C1 segment of cervical spinal cord (tissue), 14 donors: Measurements from ENCODE around the gene ARHGEF19.
"Not testable (repeated sequence)": the region's sequence is repeated elsewhere in the genome, so short reads cannot be mapped to it uniquely, and the experiment has no call there.

ENCODE experiments used
- DNase-seq, 14 donors: peaks; one replicate each; lab custom pipeline; 2025; lab: John Stamatoyannopoulos, UW

The ARHGEF19 gene

GRCh38 chr1:16183179-16183578, 29.3 kb downstream of the ARHGEF19 start:
- no peak for DNase-seq

GRCh38 chr1:16181887-16182719, 30.3 kb downstream of the ARHGEF19 start:
- no peak for DNase-seq

- no peak for DNase-seq
Measured at GRCh38 chr1:16180291-16180824, 32.1 kb downstream of the ARHGEF19 start.

- no peak for DNase-seq
Measured at GRCh38 chr1:16178596-16179497, 33.6 kb downstream of the ARHGEF19 start.

GRCh38 chr1:16177306-16177705, 35.1 kb downstream of the ARHGEF19 start:
- no peak for DNase-seq

- DNase-seq: no peak
Measured at GRCh38 chr1:16176653-16177052, 35.8 kb downstream of the ARHGEF19 start.

- DNase-seq: peak in 11 of 14 donors; percentile 30 to 73 (median 58)
Measured at GRCh38 chr1:16175610-16176553, 36.6 kb downstream of the ARHGEF19 start.

- peak in 5 of 14 donors; percentile 15 to 49 (median 28) for DNase-seq
Measured at GRCh38 chr1:16174886-16175598, 37.4 kb downstream of the ARHGEF19 start.

- no peak for DNase-seq
Measured at GRCh38 chr1:16174261-16174868, 38.1 kb downstream of the ARHGEF19 start.

- DNase-seq: peak in 1 of 14 donors; percentile 53
Measured at GRCh38 chr1:16173447-16174260, 38.8 kb downstream of the ARHGEF19 start.

- no peak for DNase-seq
Measured at GRCh38 chr1:16172964-16173446, 39.4 kb downstream of the ARHGEF19 start.

- DNase-seq: no peak
Measured at GRCh38 chr1:16172218-16172830, 40.1 kb downstream of the ARHGEF19 start.

- DNase-seq: no peak
Measured at GRCh38 chr1:16171314-16172151, 40.9 kb downstream of the ARHGEF19 start.

GRCh38 chr1:16170283-16170673, 42.2 kb downstream of the ARHGEF19 start:
- no peak for DNase-seq

GRCh38 chr1:16168622-16169360, 43.7 kb downstream of the ARHGEF19 start:
- DNase-seq: no peak

GRCh38 chr1:16168144-16168495, 44.3 kb downstream of the ARHGEF19 start:
- DNase-seq: not testable (repeated sequence)
